Transverse colon (tissue), 4 donors: Measurements from ENCODE around the gene ZNF488.

Experiments
- POLR2AphosphoS5 ChIP-seq, 3 donors: sonication (generic); formaldehyde crosslinking; IDR thresholded peaks; one replicate each; pipeline ENCODE4 v1.6.1; 2016; ENCODE audit warnings: antibody characterized with exemption in 3 of 3
- TF ChIP-seq, protein P1 (sequence below), 5 experiments: fragments of 200-600 bp in 3 of 5; fragments of 450-650 bp in 2 of 5; sonication (generic) in 3 of 5; IDR thresholded peaks; 1 replicate in 2 of 5; 2 replicates in 3 of 5; pipeline ENCODE4 v1.5.1; 2016 to 2017; ENCODE audit warnings: antibody characterized with exemption in 5 of 5, inconsistent platforms in 3 of 5, mild to moderate bottlenecking in 2 of 5, moderate library complexity in 1 of 5

DNA sequence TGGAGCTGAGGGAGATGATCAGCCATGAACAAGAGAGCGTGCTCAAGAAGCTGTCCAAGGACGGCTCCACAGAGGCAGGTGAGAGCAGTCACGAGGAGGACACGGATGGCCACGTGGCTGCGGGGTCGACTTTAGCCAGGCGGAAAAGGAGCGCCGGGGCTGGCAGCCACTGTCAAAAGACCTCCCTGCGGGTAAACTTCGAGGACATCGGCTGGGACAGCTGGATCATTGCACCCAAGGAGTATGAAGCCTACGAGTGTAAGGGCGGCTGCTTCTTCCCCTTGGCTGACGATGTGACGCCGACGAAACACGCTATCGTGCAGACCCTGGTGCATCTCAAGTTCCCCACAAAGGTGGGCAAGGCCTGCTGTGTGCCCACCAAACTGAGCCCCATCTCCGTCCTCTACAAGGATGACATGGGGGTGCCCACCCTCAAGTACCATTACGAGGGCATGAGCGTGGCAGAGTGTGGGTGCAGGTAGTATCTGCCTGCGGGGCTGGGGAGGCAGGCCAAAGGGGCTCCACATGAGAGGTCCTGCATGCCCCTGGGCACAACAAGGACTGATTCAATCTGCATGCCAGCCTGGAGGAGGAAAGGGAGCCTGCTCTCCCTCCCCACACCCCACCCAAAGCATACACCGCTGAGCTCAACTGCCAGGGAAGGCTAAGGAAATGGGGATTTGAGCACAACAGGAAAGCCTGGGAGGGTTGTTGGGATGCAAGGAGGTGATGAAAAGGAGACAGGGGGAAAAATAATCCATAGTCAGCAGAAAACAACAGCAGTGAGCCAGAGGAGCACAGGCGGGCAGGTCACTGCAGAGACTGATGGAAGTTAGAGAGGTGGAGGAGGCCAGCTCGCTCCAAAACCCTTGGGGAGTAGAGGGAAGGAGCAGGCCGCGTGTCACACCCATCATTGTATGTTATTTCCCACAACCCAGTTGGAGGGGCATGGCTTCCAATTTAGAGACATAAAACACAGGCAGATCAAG is 58.5 kb downstream of the ZNF488 start:
- TF ChIP-seq, protein P1, sequence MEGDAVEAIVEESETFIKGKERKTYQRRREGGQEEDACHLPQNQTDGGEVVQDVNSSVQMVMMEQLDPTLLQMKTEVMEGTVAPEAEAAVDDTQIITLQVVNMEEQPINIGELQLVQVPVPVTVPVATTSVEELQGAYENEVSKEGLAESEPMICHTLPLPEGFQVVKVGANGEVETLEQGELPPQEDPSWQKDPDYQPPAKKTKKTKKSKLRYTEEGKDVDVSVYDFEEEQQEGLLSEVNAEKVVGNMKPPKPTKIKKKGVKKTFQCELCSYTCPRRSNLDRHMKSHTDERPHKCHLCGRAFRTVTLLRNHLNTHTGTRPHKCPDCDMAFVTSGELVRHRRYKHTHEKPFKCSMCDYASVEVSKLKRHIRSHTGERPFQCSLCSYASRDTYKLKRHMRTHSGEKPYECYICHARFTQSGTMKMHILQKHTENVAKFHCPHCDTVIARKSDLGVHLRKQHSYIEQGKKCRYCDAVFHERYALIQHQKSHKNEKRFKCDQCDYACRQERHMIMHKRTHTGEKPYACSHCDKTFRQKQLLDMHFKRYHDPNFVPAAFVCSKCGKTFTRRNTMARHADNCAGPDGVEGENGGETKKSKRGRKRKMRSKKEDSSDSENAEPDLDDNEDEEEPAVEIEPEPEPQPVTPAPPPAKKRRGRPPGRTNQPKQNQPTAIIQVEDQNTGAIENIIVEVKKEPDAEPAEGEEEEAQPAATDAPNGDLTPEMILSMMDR (IDR thresholded peaks at IDR 0.05): no peak
- no peak for TF ChIP-seq POLR2AphosphoS5 (IDR thresholded peaks at IDR 0.05)
